ENCODE data around the gene PCGF5.

DNA sequence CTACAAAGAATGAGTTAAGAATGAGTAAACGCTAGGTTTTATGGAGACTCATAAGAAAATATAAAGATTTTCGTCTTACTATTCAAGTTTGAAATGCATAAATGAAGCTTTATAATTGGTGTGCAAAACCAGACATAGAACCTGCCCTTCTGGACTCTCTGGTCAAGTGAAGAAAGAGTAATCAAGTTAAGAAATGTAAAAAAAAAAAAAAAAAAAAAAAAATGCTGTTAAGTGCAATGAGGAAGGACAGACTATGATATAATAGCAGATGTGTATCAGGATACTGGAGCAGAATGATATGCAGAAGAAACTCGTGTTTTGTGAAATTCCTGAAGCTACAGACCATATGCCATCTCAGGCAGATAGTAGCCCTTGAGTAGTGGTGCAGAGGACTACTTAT, 5.6 kb downstream of the PCGF5 start:
- TF ChIP-seq, protein P1, sequence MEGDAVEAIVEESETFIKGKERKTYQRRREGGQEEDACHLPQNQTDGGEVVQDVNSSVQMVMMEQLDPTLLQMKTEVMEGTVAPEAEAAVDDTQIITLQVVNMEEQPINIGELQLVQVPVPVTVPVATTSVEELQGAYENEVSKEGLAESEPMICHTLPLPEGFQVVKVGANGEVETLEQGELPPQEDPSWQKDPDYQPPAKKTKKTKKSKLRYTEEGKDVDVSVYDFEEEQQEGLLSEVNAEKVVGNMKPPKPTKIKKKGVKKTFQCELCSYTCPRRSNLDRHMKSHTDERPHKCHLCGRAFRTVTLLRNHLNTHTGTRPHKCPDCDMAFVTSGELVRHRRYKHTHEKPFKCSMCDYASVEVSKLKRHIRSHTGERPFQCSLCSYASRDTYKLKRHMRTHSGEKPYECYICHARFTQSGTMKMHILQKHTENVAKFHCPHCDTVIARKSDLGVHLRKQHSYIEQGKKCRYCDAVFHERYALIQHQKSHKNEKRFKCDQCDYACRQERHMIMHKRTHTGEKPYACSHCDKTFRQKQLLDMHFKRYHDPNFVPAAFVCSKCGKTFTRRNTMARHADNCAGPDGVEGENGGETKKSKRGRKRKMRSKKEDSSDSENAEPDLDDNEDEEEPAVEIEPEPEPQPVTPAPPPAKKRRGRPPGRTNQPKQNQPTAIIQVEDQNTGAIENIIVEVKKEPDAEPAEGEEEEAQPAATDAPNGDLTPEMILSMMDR (IDR thresholded peaks at IDR 0.05), result no peak
- no peak for TF ChIP-seq POLR2AphosphoS5 (IDR thresholded peaks at IDR 0.05)
- TF ChIP-seq POLR2A (IDR thresholded peaks at IDR 0.05), result no peak
